Occipital lobe (tissue), 2 donors: ENCODE measurements around the gene DCC. TPM values are rescaled to one million over a fixed set of nuclear protein-coding genes. Genes with fewer than 3 reads are reported as not detected.

ENCODE experiments used
- DNase-seq: peaks from one replicate; lab custom pipeline; 2025; lab: John Stamatoyannopoulos, UW
- total RNA-seq: library from RNA; depleted of rRNA; stranded (reverse); fragments of >200 nt; gene quantifications from one replicate; pipeline ENCODE4 v1.2.3, GENCODE V29; 2014

The DCC gene
- total RNA-seq, 1 donor from 2014 or later, result 13.6 TPM

DNA sequence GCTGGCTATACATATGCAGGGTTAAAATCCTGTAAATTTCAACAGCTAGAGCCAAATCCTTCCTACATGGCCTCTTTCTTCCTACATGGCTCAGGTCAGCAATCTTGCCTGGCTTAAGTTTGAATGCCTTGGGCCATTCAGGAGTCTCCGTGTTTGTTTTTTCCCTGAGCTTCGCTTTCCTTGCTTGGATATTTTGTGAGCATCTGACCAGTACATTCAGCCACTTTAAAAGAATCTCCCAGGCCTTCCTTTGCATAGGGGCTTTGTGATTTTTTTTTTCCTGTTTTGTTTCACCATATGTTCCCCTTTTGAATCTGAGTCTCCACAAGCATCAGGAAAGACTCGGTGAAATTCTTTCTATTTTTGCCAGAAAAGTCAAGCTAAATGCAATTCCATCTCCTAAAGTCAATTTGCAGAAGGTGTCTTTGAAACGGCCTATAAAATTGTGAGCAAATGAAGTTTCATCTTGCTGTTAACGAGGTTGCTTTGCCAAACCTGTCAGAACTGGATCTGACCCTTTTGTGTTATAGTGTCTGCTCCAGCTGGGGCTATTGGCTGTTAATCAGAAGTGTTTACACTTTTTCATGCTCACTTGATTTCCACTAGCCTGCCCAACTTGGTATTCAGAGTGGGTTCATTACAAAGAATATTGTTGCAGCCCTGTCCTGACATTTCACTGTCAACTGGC lies 256.9 kb downstream of the DCC start:
- DNase-seq, result no peak

- no peak for DNase-seq
Observed at GRCh38 chr18:52598921-52599320, 258.9 kb downstream of the DCC start.

GRCh38 chr18:52602820-52603219 lies 262.8 kb downstream of the DCC start:
- DNase-seq, result no peak

DNA sequence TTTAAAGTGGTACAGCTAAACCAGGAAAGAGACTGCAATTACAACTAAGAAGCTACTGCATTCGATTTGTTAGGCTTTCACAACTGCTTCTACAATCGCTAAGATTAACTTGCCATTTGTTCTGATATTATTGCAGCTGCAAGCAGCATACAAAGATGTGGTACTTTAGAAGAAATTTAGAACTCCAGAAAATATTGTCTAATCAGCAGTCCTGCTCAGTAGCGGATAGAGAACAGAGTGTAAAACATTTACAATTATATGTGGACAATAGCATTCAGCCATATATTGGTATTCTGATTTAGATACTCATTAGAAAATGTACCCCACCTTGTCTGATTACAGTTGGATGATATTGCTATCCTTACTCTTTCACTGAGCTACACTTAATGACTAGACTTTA lies 265.3 kb downstream of the DCC start:
- no peak for DNase-seq

GRCh38 chr18:52607985-52608384 lies 268.0 kb downstream of the DCC start:
- no peak for DNase-seq

DNA sequence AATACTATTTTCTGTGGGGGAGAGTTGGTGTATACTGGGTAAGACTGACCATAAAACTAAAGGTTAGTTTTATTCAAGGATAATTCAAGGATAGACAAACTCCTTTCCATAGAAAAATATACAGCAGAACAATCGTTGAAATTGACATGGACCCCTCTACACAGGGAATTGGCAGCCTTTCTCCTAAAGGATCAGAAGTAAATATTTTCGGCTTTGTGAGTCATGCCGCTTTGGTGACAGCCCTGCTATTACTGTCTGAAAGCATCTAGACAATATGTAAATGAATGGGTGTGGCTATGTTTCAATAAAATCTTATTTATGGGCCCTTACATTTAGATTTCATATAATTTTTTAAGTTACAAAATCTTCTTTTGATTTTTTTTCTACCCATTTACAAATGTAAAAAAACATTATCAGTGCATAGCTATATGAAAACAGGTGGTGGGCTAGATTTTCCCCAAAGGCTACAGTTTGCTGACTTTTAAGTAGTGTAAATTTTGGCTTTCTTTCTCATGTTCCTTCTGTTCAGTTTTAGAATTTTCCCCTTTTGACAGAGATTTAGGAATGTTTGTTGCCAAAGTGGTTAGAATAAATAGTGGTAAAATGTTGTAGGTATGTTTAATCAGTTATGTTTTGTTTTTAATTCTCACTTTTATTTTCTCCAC lies 270.6 kb downstream of the DCC start:
- no peak for DNase-seq

GRCh38 chr18:52612406-52612805 lies 272.4 kb downstream of the DCC start:
- no peak for DNase-seq

DNA sequence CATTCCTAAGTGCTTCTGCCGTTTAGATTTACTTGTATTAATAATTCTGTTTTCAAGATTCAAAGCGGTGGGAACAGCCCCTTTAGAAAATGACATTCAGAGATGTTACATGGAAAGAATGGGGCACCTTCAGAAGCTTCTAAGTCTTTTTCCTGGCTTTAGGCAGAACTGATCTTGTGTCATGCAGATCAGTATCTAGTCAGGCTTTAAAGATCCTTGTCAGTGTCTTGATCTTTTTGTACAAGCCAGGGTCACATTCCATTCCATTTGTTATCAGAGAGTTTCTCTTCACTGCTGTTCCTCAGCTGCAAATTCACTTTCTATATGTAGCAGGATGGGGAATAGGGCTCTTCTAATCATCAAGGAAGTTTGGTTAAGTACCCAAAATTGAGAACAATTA lies 275.3 kb downstream of the DCC start:
- no peak for DNase-seq

GRCh38 chr18:52615943-52616342 lies 275.9 kb downstream of the DCC start:
- no peak for DNase-seq

GRCh38 chr18:52617931-52618330 lies 277.9 kb downstream of the DCC start:
- DNase-seq, result no peak

- no peak for DNase-seq
Observed at GRCh38 chr18:52620926-52621439, 281.0 kb downstream of the DCC start.

GRCh38 chr18:52624702-52625101 lies 284.7 kb downstream of the DCC start:
- no peak for DNase-seq

DNA sequence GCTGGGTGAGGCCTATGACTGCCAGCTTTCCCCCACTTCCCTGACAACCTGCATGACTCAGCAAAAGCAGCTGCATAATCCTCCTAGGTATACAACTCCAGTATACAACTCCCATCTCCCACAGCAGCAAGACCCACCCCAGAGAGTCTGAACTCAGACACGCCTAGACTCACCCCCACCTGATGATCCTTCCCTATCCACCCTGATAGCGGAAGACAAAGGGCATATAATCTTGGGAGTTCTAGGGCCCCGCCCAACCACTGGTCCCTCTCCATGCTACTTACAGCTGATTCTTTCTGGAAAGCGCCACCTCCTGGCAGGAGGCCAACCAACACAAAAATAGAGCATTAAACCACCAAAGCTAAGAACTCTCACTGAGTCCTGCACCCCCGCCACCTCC lies 296.5 kb downstream of the DCC start:
- no peak for DNase-seq

DNA sequence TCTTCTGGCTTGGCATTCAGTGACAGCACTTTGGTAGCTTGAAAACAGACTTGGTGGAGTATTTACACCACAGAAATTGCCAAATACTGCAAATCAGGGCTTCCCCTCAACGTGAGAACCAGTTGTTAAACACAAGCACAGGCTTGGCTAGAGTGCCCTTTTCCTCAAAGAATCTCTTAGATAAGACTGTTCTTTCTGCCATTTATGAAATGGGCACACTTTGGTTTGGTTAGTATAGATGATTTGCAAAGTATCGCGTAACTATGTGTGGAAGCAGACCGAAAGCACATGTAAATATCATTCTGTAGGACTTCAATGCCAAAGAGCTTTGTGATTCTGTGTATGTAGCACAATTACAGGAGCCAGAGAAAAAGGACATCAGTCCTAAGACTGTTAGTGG lies 308.2 kb downstream of the DCC start:
- no peak for DNase-seq

GRCh38 chr18:52652391-52652790 lies 312.4 kb downstream of the DCC start:
- no peak for DNase-seq

- DNase-seq, result no peak
Observed at GRCh38 chr18:52657043-52657805, 317.2 kb downstream of the DCC start.

DNA sequence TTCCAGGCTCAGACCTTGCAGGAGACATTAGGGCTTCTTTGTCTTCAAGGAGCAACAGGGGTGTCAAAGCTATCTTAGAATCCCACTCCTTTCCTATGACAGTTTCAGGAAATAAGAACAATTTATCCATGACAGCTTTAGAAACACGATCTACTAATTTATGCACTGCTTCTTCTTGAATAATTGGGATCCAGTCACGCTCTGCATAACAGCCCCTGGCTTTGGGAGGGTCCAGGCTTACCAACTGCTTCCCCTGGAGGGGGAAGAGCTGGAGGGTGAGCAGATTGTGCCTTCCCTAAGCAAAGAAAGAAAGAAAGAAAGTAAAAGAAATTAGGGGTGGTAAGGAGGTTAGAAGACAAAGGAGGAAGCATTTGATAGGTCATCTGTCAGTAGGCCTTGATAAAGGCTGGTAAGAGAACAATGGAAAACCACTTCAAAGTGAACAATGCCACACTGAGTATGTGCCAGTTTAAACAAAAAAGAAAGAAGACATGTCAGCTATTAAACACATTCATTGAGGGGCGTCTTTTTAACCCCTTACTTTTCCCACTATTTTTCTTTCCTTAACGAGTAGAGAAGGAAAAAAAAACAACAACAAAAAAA lies 327.6 kb downstream of the DCC start:
- no peak for DNase-seq

GRCh38 chr18:52670896-52671295 lies 330.9 kb downstream of the DCC start:
- DNase-seq, result no peak

GRCh38 chr18:52678034-52678433 lies 338.0 kb downstream of the DCC start:
- DNase-seq, result no peak

- DNase-seq, result no peak
Observed at GRCh38 chr18:52678551-52678950, 338.6 kb downstream of the DCC start.

DNA sequence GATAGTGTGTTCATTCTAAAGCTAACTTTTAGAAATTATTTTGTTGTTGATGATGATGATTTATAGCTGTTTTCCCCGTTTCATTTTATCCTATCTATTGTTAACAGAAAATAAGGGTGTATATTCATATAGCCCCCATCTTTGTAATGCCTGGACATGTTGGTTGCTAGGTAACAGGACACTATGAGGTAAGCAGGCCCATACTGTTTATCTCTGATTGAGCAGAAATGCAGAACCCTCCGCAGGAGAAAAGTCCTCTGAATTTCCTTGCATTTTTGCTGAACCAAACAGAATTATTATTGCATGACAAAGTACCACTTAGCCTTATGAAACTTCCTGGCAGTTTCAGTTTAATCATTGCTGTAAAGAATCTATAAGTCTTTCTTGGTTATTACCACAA lies 339.4 kb downstream of the DCC start:
- no peak for DNase-seq

DNA sequence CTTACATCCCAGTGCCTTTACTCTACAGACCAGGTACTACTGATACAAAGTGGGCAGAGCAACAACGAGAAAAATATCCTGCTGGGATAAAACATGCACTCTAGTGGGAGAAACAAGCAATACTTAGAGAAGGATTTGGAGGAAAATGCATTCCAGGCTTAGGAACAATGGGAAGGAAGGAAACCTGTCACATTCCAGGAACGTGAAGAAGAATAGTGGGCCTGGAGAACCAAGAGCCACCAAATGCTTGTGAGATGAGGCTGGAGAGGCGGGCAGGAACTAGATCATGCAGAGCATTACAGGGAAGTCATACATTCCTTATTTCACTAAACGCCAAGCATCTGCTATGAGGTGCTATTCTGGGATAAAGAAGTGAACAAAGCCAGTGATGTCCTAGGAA lies 342.3 kb downstream of the DCC start:
- DNase-seq, result no peak
